Stimulated activated CD4-positive, alpha-beta T cell treated with anti-CD3 and anti-CD28 coated beads, Interleukin-1b, Interleukin-23, amount 100 ng/mL, for 4 hours (primary cell): ENCODE data around the gene IQSEC2.
A peak's percentile ranks its signal among the peaks of the same experiment; 100 is the strongest.

Experiments
- DNase-seq, 2 donors: peaks; one replicate each; pipeline ENCODE4 v3.0.0-alpha.2; 2020; ENCODE audit warnings: low read depth in 2 of 2

Gene IQSEC2

DNA sequence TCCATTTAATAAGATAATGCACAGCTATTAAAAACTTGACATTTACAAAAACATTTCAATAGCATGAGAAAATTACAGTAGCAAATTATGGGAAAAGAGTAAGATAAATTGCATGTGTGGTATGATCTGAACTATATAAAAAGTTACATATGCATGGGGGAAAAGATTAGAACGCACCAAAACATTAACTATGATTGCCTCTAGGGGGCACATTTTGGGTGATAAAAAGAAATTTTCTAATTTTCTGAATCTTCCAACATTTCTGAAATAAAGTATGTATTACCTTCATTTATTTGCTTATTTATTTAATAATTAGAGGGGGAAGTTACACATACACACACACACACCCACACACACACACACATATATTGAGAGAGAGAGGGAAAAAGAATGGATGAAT is 36.8 kb downstream of the IQSEC2 start:
- no peak for DNase-seq

DNA sequence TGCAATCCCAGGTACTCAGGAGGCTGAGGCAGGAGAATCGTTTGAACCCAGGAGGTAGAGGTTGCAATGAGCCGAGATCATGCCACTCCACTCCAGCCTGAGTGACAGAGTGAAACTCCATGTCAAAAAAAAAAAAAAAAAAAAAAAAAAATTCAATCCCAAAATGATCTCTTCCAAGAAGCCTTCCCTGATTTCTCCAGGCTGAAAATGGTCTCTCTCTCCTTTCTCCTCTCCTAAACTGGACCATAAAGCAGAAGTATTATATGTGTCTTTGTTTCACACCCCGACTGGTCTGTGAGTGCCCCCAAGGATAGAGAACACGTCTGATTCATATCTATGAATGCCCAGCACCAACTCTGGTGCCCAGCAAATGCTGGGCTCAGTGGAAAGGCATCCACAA is 39.1 kb downstream of the IQSEC2 start:
- DNase-seq = no peak

DNA sequence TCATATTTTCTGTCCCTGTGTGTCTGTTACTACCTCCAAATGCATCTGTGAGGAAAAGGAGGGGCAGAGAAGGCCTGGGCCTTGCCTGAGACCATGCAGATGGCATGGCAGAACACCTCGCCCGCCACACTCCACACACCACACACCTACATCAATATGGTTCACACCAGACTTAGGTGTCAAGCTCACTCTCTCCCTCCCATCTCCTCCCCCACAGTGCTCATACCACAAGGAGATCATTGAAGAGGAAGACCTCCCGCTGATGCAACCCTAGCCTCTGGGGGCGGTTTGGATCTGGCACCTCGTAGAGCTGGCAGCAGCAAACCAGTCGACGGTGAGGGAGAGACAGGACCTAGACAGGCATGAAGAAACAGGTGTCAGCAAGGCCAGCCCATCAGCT is 39.8 kb downstream of the IQSEC2 start:
- DNase-seq = no peak

DNA sequence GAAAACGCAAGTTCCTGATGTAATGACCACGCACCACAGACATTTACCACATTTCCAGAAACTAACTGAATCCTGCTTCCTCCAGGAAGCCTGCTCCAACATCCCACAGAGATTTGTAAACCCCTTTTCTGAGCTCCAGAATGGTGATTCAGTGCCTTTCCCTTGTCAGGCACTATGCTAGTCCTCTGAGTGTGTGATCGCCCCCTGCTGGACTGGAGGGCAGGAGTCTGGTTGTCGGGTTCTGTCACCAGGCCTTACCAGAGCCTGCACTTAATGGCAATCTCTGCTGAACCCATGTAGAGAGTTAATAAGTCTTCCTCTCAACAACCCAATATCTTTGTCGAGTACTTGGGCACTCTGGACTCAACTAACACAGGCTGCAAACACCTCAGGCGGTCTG is 41.9 kb downstream of the IQSEC2 start:
- peak; percentile 12 to 68 for DNase-seq

DNA sequence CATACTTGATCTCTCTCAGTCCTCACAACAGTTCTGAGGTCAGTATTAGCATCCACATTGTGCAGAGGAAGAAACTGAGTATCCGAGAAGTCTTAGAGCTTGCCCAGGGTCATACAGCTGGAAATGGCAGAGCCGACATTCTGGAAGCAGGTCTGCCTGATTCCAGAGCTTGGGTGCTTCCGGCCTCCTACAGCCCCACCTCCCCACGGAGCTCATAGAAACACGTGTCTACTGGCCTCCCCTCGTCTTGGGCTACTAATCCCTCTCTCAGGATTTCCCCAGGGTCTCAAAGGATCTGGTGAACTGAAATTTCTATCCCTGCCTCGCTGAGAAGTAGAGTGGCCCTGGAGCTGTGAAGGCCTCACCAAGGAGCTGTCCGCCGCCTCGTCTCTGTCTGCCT is 44.3 kb downstream of the IQSEC2 start:
- DNase-seq = no peak

DNA sequence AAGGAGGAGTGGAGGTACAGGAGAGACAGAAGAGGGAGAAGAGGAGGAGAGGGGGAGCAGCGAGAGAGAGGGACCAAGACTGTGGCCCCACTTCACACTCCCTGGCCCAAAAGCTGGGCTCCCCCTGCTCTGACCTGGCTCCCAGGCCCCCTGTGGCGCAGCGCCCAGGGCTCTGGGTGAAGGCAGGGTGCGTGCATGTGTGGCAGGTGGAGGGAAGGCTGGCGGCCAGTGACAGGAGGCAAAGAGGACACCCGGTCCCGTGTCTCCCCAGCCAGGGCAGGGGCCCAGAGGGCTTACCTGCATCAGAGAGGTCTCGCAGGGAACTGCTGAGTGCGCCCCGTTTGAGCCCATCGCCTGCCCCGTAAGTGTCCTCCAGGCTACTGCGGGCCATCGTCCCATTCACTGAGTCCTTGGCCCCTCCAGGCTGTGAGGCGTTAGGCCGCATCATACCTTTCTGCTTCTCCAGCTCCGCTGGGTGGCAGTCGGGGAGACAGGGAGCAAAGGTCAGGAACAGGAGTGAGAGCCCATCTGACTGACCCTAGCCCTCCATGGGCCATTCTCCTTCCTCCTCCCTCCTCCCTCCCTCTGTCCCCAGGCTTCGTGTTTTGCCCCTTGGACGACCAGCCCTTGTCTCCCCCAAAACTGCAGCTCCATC is 45.2 kb downstream of the IQSEC2 start:
- no peak for DNase-seq

DNA sequence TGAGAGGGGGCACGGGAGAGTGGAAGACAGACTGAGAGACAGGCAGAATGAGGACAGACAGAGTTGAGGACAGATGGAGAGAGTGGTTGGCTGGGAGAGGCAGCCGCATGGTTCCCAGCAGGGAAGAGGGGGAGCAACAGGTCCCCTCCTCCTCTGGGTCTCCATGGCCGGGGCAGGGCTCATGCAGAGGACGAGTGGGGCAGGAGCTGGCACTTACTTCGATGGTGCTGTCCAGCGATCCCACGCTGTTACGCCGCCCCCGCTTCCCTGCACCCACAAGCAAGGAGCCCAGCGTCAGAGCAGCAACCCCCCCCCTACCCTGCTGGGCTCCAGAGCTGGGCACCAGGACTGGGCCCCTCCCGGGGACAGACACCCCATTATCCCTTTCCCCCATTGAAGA is 45.8 kb downstream of the IQSEC2 start:
- DNase-seq = no peak

DNA sequence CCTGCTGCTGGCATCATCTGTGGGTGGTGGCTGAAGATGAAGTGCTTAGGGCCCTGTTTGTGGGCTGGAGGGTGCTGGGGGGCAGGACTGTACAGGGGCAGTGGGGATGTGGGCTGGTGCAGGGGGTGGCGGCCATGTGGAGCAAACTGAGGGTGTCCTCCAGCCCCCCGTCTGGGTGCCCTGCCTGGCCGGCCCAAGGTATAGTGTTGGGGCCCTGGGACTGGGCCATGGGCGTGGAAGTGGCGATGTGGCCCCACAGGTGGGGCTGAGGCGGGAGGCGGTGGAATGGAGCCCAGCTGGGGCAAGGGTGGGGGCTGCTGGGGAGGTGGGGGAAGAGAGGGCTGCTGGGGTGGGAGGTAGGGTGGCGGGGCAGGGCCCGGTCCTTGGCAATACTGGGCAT is 46.9 kb downstream of the IQSEC2 start:
- no peak for DNase-seq

DNA sequence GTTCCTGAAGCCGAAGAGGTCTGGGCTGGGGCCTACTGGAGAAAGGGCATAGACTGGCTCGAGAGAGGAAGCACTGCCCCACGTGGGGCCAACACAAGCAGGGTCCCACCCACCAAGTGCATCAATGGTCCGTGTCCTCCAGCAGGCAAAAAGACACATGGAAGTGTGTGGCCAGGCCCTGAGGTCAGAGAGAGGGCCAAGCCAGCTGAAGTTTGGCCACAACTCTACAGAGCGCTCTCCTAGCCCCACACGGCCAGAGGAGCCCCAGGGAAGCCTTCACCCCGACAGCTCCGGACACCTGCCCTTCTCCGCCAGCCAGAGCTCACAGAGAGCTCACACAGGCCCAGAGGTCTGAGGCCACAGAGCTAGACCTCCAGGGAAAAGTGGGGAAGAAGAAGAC is 47.8 kb downstream of the IQSEC2 start:
- DNase-seq = no peak

DNA sequence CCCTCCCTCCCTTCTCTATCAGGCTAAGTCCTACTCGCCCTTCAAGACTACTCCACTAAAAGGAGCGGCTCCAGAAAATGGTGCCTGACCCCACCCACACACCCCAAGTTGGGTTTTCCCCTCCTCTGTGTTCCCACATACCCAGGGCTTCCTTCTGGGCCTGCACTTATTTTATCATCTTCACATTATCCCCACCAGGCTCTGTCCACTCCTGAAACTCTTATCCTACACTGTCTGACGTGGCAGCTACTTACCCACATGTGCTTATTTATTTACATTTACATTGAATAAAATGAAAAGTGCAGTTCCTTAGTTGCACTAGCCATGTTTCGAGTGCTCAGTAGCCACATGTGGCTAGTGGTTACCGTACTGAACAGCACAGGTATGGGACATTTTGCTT is 51.3 kb downstream of the IQSEC2 start:
- DNase-seq = no peak

DNA sequence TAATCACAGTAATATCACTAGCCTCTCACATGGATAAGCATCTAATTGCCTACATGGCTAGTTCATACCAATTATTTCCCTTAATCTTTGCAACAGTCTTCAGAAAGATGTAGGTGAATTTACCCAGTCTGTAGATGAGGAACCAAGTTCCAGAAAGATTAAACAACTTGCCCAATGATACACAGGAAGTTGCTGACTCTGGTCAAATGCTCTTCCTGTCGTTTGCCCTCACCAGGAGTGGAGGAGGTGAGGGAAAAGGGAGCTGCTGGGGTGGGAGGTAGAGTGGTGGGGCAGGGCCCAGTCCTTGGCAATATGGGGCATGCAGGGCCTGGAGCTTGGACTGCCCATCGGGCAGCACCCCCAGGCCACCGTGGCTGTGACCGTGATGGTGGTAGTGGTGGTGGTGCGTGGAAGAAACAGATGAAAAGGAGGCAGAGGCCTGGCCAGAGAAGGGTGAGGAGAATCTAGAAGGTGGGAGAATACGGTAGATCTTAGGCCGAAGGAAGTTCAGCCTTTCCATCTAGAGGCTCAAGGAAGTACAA is 54.1 kb downstream of the IQSEC2 start:
- no peak for DNase-seq

DNA sequence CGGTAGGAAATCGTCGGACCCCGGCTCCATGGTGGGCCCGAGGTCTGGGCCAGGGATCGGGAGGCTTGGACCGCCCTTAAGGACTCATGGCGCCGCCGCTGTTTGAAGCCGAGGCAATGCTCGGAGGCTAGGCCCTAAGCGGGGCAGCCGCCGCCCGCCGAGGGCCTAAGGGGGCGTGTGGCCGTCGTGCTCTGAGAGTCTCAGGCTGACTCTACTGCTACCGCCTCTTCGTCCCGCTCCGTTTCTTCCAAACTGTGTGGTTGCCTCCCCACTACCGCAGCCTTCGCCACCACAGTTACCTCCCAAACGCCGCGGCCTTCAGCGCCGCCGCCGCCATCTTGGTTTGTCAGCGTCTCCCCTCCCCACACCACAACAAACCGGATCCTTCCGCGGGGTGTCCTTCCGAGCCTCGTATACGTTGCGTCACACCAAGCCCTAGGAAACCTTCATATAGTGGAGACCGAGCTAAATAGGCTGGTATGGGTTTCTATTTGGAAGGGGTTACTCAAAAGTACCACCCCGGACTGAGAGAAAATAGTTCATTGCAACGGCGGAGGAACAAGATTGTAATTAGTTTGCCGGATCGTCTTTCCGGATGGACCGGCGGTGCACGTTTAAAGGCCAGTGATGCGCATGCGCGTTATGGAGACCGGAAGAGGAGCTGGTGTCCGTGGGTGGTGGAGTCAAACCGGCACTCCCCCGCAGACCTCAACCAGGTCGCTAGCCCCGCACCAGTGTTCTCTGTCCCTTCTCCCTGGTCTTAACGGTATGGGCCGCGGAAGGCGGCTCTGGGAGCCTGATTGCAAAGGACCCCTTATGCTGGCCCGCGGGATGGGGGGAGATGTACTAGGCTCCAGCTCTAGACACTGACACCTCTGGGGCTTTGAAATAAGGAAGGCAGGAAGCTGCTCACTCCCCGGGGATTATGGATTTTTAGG is 56.3 kb downstream of the IQSEC2 start, which contains the start of gene KDM5C:
TSS of gene KDM5C (minus strand) at position 348 of the 938 bp plus-strand sequence. CDS start at position 30, 318 bp downstream.
- DNase-seq = peak; percentile 69 to 91

DNA sequence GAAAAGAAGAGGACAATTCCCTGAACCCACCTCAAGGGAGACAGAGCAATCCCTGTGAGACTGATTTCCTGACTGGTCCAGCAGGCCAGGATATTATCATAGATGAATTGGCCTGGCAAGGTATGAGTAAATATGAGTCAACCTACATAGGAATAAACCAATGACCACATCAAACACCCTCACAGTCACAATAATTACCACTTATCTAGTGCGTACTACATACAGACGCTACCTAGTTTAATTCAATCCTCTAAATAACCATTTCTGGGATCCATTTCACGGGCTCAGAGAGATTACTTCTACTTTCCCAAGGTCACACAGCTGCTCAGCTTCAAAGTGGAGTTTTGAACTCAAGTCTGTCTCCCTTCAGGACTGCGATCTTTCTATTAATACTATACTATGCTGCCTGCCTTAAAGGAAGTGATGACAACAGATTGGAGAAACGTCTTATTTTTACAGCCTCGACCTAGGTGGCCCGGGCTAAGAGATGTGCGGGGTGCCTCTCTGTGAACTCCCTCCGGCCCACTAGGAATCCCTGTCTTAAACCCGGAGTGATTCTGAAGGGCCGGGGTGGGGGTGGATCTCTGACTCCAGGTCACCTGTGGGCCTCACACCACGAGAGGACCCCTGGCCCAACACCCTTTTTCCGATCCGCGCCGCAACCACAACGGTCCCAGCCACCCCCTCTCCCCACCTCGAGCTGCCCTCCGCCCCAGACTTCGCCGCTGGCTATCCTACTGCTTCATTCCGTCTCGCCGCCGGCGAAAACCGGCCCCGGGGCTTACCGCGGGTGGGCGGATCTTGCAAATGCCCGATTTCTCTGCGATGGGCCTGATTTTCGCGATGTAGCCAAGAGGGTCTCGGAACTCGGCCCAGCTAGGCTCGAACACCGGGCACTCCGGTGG is 57.2 kb downstream of the IQSEC2 start:
- DNase-seq = peak; percentile 2 to 13

DNA sequence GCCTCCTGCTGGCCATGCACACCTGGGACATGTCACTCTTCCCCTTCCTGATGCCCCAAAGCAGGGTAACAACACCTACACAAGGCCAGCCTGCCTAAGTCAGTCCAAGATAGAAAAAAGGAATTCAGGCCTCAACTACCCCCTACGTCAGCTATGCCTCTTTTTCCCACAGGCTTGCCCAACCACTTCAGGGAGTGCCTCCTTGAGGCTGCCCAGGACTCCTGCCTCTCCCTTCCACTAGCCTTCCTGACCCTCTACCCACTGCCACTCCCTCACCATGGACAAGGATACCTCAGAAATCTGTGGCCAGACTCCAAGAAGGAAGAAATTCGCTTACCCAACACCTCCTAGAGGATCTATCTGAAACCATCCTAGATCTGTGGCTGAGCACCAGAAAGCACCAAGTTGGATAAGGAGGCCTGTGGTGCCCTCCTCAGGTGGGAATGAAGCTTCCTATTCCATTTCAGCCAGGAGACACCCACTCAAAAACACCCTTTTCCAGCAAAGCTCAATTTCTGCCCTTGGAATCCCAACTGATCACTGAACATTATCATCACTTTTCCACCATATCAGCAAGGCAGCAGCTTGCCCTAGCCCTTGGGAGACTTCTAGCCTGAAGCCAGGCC is 58.2 kb downstream of the IQSEC2 start:
- DNase-seq = no peak
